Choroid plexus epithelial cell (primary cell): ENCODE data around the gene RRN3.
A peak's percentile ranks its signal among the peaks of the same experiment; 100 is the strongest.
"Not testable (repeated sequence)": the region's sequence is repeated elsewhere in the genome, so short reads cannot be mapped to it uniquely, and the experiment has no call there.

Experiments used
- DNase-seq: peaks from one replicate; pipeline ENCODE4 v3.0.0-alpha.2; 2010; ENCODE audit warnings: low read depth
- H3K4me3 ChIP-seq: 2 replicates; pipeline ENCODE4 v1.5.1; 2011; ENCODE audit warnings: low read depth, mild to moderate bottlenecking, control low read depth, low read length, moderate library complexity
- TF ChIP-seq, protein P1 (sequence below): conservative IDR thresholded peaks from 2 replicates; pipeline ENCODE4 v1.5.1; 2011; ENCODE audit warnings: low read depth, mild to moderate bottlenecking, control low read depth, inconsistent platforms, low read length, moderate library complexity

The RRN3 gene, protein sequence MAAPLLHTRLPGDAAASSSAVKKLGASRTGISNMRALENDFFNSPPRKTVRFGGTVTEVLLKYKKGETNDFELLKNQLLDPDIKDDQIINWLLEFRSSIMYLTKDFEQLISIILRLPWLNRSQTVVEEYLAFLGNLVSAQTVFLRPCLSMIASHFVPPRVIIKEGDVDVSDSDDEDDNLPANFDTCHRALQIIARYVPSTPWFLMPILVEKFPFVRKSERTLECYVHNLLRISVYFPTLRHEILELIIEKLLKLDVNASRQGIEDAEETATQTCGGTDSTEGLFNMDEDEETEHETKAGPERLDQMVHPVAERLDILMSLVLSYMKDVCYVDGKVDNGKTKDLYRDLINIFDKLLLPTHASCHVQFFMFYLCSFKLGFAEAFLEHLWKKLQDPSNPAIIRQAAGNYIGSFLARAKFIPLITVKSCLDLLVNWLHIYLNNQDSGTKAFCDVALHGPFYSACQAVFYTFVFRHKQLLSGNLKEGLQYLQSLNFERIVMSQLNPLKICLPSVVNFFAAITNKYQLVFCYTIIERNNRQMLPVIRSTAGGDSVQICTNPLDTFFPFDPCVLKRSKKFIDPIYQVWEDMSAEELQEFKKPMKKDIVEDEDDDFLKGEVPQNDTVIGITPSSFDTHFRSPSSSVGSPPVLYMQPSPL

DNA sequence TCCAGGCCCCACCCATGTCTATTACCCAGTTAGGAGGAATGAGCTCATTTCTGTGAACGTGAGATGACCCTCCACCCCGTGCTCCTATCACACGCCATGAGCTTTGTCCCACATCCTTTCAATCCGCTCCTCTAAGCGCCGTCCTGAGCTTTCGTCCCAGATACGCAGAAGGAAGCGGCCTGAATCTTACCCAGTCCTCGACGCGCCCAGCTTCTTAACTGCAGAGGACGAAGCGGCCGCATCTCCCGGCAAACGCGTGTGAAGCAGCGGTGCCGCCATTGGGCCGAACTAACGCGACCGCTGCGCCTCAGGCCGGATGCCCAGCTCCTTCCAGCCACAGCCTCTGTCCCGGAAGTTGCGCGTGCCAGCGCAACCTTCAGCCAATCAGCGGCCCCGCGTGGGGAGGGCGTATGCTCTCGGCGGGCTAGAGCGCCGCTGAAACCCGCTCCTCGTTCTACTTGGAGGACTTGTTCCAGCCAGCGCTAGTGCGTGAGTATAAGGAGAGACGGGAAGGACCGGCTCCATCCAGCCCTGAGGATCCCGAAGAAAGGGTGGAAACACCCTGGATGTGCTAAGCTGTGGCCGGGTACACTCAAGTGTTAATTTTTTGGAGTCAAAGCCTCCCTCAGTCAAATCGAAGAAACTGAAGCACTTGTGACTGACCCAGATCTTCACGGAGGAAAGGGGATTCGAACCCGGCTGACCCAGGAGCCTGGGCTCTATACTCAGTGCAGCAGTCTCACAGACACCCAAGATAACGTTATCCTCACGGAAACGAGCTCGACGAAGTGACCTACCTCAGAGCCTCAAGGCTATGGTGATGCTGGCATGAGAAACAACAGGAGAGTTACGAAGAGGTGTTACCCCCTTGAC, at the start of gene RRN3:
RRN3 (minus strand) TSS at position 318 of the 873 bp plus-strand sequence; CDS start at position 279, 39 bp downstream.
- peak within 1 kb of the TSS; percentile 84 for H3K4me3 ChIP-seq
- peak; percentile 94 for DNase-seq

DNA sequence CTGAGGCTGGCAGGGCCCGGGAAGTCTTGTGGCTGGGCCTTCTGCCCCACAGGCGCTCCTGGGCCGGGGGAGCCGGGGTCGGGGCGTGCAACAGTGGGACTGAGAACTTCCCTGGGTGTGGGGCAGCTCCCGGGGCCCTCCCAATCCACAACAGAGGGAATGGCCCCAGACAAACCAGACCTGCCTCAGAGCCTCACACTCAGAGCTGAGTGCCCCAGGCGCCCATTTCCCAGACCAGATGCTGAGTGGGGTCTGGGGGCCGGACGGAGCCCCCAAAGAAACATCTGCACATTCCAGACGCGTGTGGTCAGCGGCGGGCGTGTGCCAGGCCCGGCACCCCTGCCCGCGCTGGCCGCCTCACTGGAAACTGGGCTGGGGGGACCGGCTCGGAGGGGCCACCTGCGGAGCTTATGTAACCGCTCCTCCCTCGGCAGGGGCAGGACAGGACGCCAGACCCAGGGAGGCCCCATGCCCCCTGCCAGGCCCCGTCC, 49.6 kb upstream of the RRN3 start:
- peak overlapping the region; percentile 17 for H3K4me3 ChIP-seq
- not testable (repeated sequence) for DNase-seq

DNA sequence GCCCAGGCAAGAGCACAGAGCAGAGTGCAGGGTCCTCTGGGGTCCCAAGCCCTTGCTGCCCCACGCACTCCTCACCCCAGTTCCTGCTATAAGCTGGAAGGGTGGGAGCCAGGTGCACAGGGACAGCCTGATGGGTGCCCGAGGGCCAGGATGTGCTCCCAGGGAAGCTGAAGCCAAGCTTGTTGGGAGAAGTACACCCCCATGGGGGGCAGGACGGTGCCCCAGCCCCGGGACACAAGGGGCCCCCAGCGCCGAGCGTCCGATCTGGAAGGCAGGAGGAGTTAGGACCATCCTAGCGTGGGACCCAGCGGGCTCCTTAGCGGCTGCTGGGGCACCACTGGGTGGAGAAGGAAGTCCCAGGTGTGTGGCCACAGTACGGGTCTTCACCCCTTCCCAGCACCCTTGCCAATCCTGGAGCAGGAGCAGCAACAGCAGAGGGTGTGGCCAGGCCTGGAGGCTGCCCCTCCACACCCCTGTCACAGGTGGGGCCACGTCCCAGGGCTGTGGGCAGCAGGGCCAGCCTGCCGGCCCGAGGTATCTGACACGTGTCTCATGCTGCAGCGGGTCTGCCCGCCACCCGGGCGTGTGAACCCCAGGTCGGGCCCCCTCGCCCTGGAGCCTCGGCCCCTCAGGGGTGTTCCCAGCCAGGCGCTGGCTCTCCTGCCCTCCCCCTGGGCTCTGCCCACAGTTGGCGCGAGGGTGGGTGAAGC, 49.0 kb upstream of the RRN3 start:
- H3K4me3 ChIP-seq, DNase-seq: not testable (repeated sequence)

DNA sequence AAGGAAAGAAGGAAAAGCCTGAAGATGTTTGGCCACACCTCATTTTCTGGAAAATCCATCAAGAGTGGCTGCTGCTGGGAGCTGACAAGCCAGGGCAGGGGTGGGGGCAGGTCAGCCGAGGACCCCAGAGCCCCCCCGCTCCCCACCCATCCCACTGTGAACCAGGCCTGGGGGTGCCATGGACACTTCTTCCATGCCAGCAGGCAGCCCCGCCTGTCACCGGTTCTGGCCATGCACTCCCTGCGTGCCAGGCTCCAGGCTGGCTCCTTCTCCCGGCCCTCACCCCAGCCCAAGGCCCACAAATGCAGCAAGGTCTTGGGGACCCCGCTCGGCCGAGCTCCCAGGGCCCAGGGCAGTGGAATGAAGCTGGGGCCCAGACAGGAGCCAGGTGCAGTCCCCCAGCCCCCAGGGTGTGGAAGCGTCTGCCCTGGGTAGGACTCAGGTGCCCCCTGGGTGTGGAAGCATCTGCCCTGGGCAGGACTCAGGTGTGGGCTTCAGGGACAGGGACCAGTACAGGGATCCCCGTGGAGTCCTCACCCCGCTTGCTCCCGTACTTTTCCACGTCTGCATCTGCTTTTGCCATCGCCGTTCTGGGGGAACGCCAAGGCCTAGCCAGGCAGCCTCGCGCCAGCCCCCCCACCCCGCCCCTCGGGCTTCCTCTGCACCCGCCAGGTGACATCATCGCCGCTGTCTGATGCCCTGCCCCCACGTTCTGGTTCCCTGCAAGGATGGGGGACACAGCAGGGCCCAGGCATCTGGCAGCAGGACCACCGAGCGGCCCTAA, 48.2 kb upstream of the RRN3 start:
- not testable (repeated sequence) for H3K4me3 ChIP-seq, DNase-seq

DNA sequence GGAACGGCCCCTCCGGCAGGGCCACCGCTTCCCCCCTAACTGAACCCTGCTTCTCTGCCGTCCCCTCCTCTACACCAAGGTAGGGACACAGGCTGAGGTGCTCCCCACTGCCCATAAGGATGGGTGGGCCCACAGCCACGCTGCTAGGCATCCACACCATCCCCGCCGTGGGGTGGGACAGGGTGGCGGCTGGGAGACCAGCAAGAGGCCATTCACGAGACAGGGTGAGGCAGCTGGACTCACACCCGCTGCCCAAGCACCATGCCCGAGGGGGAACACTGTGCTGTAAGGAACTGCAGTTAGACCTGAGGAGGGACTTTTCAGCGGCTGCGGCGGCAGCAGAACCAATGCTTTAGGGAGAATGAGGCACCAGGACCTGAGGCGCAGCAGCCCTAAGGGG, 47.5 kb upstream of the RRN3 start:
- TF ChIP-seq, protein P1, sequence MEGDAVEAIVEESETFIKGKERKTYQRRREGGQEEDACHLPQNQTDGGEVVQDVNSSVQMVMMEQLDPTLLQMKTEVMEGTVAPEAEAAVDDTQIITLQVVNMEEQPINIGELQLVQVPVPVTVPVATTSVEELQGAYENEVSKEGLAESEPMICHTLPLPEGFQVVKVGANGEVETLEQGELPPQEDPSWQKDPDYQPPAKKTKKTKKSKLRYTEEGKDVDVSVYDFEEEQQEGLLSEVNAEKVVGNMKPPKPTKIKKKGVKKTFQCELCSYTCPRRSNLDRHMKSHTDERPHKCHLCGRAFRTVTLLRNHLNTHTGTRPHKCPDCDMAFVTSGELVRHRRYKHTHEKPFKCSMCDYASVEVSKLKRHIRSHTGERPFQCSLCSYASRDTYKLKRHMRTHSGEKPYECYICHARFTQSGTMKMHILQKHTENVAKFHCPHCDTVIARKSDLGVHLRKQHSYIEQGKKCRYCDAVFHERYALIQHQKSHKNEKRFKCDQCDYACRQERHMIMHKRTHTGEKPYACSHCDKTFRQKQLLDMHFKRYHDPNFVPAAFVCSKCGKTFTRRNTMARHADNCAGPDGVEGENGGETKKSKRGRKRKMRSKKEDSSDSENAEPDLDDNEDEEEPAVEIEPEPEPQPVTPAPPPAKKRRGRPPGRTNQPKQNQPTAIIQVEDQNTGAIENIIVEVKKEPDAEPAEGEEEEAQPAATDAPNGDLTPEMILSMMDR = no peak
- no peak for DNase-seq
- no peak overlapping the region for H3K4me3 ChIP-seq

DNA sequence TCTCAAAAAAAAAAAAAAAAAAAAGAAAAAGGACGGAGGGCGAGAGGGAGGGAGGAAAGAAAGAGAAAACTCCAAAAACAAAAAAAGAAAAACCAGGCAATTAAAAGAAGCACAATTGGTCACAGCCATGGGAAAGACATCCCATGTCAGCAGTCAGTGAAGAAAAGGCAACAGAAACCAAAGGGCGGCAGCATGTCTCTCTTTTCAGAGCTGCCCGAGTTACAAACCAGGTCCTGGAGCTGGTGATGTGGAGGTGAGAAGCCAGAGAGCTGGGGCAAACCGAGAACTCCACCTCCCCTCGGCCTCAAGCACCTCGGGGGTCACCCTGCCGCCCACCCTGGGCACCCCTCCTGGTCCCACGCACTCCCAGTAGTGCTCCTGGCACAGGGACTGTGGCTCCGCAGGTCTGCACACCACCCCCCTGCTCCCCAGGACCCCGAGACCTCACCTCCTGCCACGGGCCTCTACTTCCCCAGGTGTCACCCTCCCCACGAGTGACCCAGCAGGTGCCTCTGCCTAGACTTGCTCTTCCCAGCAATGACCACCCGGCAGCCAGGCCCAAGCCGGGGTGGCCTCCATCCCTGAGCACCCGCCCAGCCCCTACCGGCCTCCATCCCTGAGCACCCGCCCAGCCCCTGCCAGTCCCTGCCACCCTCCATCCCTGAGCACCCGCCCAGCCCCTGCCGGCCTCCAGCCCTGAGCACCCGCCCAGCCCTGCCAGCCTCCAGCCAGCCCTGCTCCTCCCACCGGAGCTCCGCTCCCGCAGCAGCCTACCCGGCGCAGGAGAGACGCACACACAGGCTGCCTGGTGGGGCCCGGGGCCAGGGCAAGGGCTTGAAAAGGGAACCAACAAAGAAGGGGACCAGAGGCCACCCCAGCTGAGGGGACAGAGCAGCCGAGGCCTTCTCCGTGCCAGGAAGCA, 46.6 kb upstream of the RRN3 start:
- H3K4me3 ChIP-seq, DNase-seq: not testable (repeated sequence)

DNA sequence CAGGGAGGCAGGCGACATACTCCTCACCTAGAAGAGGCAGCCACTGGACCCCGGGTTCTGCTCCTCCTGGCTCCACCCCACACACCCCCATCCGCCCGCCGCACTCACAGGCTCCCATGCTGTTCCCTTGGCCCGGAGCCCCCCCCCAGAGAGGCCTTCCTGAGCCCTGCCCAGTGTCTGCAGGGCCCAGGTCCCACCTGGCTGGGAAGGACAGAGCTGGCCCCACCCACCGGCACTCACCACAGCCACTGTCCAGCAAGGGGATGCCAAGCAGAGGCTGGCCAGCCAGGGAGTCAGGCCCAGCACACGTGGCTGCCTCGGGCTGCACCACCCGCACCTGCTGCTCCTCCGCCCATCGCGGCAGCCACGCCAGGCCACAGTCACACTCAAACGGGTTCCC, 43.4 kb upstream of the RRN3 start:
- H3K4me3 ChIP-seq, DNase-seq: not testable (repeated sequence)

DNA sequence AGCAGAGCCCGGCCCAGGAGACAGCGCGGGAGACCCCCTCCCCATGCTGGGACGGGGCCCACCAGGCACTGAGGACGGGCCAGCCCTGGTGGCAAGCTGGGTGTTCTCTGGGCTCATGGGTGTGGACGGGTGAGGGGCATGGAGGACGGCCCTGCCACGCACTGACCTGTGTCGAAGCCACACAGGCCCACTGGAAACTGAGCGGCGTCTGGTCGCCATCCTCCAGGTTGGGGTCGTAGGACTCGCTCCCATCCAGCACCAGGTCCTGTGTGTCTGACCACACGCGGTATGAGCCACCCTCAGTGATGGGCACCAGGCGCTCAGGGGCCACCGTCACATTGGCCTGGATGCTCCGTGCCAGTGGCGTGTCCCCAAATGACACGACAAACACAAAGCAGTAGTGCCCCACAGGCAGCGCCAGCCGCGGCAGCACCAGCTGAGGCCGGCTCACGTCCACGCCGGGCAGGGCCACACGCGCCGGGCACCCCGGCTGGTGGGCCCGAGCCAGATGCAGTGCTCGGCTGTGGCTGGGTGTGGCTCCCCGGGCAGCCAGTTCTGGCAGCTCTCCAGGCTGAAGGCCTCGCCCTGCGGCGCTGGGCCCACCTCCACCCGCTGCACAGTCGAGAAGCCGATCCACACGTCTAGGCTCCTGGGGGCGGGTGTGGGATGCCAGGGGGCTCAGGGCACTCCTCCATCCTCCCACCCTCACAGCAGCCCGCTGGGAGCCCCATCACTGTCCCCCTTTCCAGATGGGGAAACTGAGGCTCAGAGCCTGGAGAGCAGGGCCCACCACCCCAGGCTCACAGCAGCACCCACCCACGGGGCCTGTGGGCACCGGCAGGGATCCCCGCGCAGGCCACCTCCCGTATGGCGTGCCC, 41.6 kb upstream of the RRN3 start:
- DNase-seq, H3K4me3 ChIP-seq: not testable (repeated sequence)

DNA sequence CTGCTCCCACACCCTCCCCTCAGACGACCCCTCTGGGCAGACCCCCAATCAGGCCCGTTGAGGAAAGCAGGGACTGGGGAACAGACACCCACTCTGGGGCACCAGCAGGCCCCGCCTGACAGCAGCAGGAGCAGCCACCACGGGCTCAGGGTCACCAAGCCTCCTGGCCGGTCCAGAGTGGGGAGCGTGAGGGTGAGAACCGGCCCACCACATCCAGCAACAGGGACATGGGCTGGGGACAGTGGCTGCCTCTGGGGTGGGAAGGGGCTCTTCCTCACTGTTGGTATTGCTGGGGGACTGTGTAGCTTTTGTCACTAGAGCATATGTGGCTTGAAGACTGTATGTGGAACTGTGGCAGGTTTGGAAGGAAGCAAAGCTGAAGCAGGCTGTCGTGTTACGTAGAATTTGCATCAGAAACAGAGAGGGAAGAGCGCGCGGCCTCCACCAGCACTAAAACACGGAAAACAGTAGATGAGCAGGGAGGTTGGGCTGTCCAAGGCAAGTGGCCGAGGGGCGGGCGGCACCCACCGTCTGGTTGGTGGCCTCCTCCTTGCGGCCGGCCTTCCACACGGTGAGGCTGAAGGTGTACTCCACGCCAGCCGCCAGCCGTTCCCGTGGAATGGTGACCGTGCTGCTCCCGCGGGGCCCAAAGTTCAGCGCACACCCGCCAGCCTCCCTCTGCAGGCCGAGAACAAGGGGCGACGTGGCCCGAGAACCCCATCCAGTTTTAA, 40.8 kb upstream of the RRN3 start:
- not testable (repeated sequence) for DNase-seq, H3K4me3 ChIP-seq

DNA sequence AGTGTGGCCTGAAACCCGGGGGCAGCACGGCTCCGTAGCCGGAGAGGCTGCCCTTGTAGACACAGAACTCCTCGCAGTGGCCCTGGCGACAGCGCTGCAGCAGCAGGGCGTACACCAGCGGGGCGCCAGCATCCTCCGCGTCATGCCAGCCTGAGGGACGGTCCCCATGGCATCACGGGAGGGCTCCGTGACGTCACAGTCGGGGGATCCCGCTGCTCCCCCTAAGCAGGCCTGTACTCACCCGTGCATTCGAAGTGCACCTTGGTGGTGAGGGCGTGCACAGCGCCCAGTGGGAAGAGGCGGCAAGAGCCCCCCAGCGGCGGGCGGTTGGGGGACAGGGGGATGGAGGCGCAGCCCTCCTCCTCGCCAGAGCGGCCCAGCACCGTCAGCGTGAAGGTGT, 39.5 kb upstream of the RRN3 start:
- not testable (repeated sequence) for DNase-seq

DNA sequence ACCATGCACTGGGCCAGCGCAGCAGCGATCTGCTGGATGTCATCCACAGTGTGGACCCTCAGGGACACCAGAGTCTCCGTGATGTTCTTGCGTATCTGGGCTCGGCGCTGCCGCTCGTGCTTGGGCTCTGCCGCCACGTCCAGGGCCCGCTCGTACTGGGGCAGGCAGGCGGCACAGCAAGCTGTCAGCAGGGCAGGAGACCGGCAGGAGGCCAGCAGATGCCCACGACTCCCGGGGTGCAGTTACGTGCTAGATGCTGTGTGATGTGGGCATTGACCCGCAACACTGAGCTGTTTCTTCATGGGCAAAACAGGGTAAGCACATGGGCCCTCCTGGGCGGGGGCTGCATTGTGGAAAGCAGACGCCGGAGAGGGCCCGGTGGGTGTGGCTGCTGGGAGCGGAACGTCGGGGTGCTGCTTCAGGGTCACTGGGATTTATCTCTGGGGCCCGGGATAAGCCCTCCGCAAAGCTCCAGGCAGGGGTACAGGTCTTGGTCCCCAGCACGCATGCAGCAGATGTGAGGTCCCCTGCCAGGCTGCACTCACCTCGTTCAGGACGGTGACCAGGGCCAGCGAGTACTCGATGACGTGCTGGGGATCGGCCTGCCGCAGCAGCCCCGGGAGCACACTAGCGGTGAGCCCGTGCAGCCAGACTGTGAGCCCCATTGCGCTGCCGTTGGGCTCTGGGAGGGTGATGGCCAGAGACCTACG, 38.8 kb upstream of the RRN3 start:
- H3K4me3 ChIP-seq, DNase-seq: not testable (repeated sequence)

More for the DNA sequence above, 39.5 kb upstream of the RRN3 start:
- not testable (repeated sequence) for H3K4me3 ChIP-seq

DNA sequence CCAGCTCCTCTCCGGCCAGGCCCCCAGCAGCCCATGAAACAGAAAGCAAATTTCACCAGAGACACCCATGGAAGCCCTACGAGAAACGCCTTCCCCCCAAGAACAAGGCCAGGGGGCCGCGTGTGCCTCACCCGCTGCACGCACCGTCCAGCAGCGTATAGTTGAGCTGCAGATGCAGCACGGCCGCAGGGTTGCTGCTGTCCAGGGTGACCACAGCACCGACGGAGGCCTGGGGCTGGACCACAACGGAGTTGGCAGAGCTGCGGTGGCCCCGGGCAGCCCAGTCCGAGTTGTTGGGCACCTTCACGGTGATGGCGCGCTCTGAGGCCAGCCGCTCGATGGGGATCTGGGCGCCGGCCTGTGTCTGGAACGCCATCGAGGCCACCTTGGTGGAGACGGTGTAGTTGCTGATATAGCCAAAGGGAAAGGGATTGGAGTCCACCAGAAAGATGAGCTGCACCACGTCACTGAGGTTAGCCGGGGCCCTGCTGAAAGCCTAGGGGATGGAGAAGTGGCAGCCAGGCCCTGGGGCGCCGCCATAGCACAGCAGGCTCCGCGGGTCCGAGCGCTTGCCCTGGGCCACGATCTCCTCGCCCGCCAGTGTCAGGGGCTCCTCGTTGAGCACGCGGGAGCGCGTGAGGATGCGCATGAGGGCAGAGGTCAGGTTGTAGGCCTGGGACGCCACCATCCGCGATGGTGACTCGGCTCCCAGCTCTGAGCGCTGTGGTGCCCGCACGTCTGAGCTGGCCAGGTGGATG, 37.0 kb upstream of the RRN3 start:
- not testable (repeated sequence) for H3K4me3 ChIP-seq, DNase-seq
